ENCODE results near the gene ALG13. TPM values are rescaled to one million over a fixed set of nuclear protein-coding genes. Genes with fewer than 3 reads are reported as not detected.
"Not testable (repeated sequence)": the region's sequence is repeated elsewhere in the genome, so short reads cannot be mapped to it uniquely, and the experiment has no call there.

The ALG13 gene
- 45.4 TPM for total RNA-seq

GRCh38 chrX:111680988-111681779 is at the start of gene ALG13:
TSS of gene ALG13 (plus strand) at chrX:111681170. CDS start at chrX:111681219, 49 bp downstream.
- peak; percentile 80 for DNase-seq

- no peak for DNase-seq
Measured at GRCh38 chrX:111634823-111635729, 45.9 kb upstream of the ALG13 start.

GRCh38 chrX:111641969-111642368 is 39.0 kb upstream of the ALG13 start:
- no peak for DNase-seq

- not testable (repeated sequence) for DNase-seq
Measured at GRCh38 chrX:111645165-111645564, 35.8 kb upstream of the ALG13 start.

GRCh38 chrX:111645607-111646006 is 35.4 kb upstream of the ALG13 start:
- DNase-seq = no peak

GRCh38 chrX:111646515-111646914 is 34.5 kb upstream of the ALG13 start:
- no peak for DNase-seq

GRCh38 chrX:111648802-111649201 is 32.2 kb upstream of the ALG13 start:
- no peak for DNase-seq

- DNase-seq = no peak
Measured at GRCh38 chrX:111649638-111650037, 31.3 kb upstream of the ALG13 start.

- no peak for DNase-seq
Measured at GRCh38 chrX:111650845-111651244, 30.1 kb upstream of the ALG13 start.

- DNase-seq = no peak
Measured at GRCh38 chrX:111652719-111653118, 28.3 kb upstream of the ALG13 start.

GRCh38 chrX:111661241-111661640 is 19.7 kb upstream of the ALG13 start:
- DNase-seq = no peak

- no peak for DNase-seq
Measured at GRCh38 chrX:111662292-111662691, 18.7 kb upstream of the ALG13 start.

GRCh38 chrX:111671668-111672067 is 9.3 kb upstream of the ALG13 start:
- peak; percentile 32 for DNase-seq

GRCh38 chrX:111687305-111687704 is 6.3 kb downstream of the ALG13 start:
- no peak for DNase-seq

- DNase-seq = no peak
Measured at GRCh38 chrX:111695297-111695880, 14.4 kb downstream of the ALG13 start.

GRCh38 chrX:111719426-111720210 is 38.6 kb downstream of the ALG13 start:
- no peak for DNase-seq

- DNase-seq = no peak
Measured at GRCh38 chrX:111728096-111728495, 47.1 kb downstream of the ALG13 start.

- DNase-seq = no peak
Measured at GRCh38 chrX:111731351-111731750, 50.4 kb downstream of the ALG13 start.

- DNase-seq = no peak
Measured at GRCh38 chrX:111736571-111736970, 55.6 kb downstream of the ALG13 start.

GRCh38 chrX:111742018-111742417 is 61.0 kb downstream of the ALG13 start:
- no peak for DNase-seq

GRCh38 chrX:111743316-111743715 is 62.3 kb downstream of the ALG13 start:
- no peak for DNase-seq

- no peak for DNase-seq
Measured at GRCh38 chrX:111756486-111756885, 75.5 kb downstream of the ALG13 start.

All from skin of body (tissue), 2 donors.